ENCODE results near the gene CLOCK.

Gene CLOCK

DNA sequence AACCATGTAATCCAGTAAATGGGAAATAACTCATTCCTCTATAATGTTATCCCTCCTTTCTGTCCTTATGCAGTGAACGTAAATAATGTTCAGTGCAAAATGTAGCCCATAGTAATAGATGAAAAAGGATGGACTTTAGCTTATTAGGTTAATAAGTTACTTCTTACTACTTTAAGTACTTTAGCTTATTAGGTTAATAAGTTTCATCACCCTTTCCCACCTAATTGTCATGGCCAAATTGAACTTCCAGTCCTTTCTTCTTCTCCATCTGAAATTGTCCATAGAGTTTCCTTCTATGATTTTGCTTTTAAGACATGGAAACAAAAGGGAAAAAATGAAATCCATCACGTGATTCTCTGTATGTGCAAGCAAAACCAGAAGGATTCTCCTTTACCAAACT is 166.1 kb downstream of the CLOCK start:
- no peak for DNase-seq (ENCODE audit: low read depth in 2 of 2)

DNA sequence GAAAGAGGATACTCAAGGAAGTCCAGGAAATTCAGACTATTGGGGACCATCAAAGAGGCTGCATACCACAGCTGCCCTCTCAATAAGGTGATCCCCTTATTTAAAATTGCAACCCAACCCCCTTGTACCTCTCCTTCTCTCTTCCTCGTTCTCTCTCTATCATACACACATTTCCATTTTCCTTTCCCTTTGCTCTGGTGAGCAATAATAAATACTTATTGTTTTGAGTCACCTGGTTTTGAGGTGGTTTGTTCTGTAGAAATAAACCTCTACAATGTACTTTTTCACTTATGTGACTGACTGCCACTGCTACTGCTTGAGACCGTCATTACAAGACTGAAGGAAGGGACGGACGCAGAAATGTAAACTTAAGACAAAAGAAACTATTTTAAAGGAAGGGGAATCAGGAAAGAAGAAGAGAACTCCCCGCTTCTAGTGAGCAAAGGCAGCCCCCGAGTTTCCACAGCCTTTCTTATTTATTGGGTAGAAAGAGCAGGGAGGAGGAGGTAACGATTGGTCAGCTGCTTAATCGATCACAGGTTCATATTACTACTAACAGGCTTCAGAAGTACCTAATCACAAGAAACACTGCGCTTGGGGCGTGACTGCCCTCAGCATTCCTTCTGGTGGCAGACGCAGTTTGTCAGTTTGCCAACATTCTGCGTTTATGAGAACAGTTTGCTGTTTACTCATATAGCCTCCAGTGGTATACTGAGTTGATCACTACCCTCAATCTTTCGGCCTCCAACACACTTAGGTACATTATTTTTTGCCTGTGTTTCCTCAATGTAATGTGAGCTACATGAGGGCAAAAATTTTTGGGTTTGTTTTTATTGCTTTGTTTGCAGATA is 167.9 kb downstream of the CLOCK start:
- DNase-seq (ENCODE audit: low read depth in 2 of 2): no peak
